ENCODE results near the gene FBXO24.
A peak's percentile ranks its signal among the peaks of the same experiment; 100 is the strongest.

FBXO24 gene

DNA sequence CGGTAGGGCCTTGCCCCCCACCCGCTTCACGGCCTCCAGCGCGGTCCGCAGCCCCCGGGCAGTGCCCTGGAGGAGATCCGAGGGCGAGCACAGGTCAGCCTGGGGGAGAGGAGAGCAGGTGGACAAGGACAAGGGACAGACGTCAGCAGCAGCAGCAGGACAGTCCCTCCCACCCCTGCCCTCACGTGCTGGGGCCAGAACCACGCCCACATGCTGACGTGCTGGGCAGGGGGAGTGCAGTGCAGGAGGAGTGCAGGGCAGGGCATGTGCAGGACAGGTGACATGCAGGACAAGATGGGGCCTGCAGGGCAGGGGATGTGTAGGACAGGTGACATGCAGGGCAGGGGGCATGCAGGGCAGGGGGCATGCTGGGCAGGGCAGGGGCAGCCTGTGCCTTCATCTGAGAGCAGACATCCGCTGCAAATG is 10.9 kb upstream of the FBXO24 start:
- no peak for DNase-seq

GRCh38 chr7:100575746-100576383 is 10.3 kb upstream of the FBXO24 start:
- DNase-seq: no peak

DNA sequence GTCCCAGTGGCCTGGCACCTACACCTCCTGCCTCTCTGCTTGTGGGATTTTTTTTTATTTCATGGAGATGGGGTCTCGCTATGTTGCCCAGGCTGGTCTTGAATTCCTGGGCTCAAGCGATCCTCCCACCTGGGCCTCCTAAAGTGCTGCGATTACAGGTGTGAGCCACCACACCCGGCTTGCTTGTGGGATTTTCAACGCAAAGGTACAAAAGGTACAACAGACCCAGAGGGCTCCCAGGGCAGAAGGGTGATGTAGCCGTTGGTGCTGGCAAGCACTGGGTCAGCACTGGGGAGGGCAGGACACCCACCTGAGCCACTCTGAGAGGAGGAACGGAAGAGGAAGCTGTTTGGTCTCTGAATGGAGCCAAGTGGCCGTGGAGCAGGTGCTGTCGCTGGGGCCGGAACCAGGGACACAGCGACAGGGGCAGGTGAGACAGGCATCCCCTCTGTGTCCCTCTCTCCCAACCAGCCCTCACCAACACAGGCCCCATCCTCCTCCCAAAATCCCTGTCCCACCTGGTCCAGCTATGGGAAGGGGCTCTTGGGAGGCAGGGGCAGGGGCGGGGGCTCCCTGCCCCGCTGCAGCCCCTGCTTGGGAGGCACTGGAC is 9.6 kb upstream of the FBXO24 start:
- no peak for DNase-seq

DNA sequence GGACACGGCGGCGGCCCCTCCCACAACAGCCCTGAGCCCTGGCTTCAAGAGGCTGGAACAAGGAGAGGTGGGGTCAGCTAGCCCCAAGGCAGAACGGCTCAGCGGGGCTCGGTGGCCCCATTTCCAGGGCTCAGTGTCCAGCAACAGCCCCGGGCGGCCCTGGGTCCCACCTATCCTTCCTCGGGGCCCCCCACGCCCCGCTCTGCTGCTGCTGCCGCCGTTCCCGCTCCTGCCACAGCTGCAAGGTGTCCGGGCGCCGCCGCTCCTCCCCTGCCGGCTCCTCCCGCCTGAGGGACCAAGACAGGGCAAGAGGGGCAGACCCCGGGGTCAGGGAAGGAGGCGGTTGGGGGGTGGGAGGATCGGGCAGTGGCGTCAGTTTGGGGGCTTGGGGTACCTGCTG is 9.0 kb upstream of the FBXO24 start:
- DNase-seq: no peak

DNA sequence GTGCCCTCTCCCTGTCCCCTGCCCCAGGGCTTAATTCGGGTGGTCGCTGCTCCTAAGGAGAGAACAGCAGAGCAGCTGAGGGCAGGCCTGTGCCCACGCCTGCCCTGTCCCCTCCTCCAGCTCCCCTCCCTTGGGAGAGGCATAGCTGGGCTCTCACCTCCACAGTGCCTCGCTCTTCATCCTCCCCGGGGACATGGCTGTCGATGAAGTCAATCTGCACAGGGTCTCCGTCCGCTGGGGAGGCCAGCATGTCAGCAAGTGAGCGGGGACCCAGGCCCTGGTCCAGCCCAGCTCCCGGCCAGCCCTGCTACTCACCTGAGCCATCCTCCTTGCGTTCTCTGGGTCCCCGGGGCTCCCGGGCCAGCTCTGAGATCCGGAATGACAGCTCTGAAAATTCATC is 8.6 kb upstream of the FBXO24 start:
- DNase-seq: no peak

DNA sequence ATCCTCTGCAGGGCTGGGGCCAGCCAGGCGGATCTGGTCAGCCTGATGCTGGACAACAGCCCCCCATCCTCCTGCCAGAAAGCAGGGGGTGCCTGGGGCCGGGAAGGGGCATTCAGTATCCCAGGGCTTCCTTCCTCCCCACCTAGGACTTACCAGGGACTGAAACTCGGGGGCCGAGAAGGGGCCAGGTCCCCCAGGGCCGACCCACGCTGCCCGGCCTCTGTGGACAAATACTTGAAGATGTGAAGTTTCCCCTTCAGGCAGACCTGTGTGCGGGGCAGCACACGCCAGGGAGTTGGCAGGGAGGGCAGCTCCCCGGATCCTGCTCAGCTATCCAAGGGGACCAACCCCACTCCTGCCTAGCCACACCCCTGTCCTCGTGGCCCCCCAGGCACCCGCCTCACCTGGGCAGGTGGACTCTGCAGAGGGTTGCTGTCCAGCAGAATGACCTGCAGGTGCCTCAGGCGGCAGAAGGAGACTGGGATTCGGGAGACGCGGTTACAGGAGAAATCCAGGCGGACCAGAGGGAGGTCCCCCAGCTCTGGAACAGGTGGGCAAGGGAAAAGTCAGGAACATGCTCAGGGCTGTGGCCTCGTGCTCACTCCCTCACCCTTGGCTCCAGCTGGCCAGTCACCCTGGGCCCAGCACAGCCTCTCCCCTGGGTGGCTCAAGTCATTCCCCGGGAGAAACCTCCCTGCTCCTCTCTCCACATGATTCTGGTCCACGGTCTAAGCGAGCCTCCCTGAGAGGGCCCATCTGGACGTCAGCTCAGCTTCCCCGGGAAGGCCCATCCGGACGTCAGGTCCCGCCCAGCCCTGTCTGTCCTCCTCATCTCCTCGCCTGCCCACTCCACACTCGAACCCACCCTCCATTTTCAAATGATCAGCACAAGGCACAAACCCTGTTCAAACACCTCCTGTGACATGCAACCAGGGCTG is 7.6 kb upstream of the FBXO24 start:
- no peak for DNase-seq

GRCh38 chr7:100580466-100581283 is 5.5 kb upstream of the FBXO24 start:
- no peak for DNase-seq

DNA sequence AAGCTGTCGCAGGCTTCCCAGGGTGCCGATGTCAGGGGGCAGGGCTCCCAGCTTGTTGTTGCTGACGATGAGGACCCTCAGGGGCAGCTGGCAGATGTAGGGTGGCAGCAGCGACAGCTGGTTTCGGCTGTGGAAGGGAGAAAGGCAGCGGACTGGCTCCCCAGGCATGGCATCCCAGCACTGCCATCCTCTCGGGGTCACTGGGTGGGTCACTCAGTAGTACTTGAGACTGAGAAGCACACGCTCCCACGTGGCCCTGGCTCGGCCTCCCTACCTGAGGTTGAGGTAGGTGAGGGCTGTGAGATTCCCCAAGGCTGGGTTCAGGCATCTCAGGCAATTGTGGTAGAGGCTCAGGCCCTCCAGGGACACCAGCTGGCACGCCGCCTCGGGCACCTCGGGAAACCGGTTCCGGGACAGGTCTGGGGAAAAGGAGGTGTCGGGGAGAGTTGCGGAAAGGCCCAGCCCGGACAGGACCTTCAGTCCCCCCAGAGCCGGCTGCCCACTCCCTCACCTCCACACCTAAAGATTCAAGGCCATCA is 4.0 kb upstream of the FBXO24 start:
- DNase-seq: no peak

GRCh38 chr7:100582650-100583049 is 3.5 kb upstream of the FBXO24 start:
- no peak for DNase-seq

DNA sequence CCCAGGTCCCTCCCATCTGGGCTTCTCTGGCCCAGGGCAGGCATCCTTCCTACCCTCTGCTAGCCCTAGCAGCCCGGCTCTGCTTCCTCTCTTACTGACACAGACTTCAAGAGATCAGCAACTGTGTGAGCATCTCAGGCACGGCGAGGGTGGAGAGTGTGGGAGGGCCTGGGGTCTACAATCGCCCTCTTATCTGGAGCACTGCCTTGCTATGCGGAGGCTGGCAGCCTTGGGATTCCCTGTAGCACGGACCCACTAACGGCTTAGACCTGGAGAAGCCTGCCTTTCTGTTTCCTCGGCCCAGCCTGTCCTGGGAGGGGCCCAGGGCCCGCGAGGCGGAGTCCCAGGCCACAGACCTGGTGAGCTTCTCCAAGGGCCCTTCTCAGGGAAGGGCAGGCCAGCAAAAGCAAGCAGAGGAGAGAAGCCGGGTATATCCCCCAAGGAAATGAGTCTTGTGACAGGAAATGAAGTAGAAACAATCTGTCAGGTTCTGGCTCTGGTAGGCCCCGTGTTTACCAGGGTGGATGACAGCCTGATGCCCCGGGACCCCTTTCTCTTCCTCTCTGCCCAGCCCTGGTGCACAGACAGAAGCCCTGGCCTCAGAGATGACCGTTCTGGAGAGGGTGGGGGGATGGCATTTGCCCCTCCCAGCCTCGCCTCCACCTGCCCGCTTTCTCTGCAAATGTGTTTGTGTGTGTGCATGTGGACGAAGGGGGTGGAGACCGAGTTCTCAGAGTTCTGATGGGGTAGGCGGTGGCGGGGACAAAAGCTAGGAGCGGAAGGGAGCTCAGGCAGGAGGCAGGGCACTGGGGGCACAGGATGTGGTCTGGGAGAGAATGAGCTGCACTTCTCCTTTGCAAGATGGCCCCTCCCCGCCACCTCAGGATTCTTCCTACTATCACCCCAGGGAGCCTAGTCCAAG is 2.7 kb upstream of the FBXO24 start:
- peak; percentile 36 for DNase-seq

DNA sequence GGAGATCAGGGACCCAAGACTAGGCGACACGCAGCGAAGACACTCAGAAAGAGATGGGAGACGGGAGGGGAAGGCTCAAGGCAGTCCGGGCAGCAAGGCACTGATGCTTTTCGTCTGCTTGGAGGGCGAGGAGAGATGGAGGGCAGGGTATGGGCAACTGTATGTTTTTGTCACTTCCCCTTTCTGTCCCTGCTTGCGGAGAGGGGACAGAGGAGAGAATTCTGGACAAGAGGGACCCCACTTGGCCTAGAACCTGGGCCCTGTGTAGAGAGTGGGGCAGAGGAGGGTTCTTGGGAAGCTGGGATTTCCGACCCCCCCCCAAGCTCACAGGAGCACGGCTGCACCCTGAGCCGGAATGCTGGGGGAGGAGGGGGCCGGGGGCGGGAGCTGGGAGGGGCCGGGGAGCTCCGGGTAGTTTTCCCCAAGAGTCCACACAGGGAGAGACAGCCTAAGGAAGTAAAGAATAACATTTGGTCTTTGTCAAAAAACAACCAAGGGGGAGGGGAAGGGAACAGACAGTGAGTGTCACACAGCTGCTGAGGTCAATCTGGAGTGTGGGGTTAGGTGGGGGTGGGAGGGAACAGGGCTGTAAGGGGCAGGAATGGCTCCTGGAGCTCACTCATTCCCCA is 2.0 kb upstream of the FBXO24 start:
- no peak for DNase-seq

DNA sequence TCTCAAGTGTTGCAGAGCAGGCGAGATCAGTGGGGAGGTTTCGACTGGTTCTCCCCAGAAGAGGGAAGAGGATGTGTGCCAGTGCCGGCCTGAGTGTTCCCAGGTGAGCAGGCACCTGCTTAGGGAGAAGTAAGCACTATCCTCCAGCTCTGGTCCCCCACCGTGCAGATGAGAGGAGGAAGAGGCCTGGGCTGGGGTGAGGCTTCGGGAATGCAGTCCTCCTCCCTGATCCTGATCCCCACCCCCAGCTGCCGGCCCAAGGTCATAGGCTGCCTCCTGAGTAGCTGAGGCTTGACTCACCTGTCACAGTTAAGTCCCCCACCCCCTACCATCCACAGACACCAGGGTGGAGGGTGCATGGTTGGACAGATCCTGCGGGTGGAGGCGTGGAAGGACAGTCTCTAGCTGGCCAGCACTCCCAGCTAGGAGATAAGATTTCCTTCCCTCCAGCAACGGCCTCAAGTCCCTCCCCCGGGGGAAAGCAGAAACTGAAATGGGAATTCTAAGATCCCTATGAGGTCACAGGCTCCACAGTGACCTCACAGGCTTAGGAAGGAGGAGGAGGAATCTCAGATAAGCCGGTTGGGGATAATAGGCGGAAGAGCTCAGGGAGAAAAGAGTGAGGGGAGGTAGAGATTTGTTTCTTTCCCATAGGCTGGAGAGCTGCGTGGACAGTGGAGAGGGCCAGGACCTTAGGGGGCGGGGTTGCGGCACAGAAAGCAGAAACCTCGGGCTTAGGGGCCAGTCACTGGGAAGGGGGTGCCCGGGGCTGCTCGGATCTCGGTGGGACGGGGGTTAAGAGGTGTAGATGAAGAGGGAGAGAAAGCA is 1.2 kb upstream of the FBXO24 start:
- DNase-seq: peak; percentile 16

- peak; percentile 58 for DNase-seq
Measured at GRCh38 chr7:100585511-100586265, 440 bp upstream of the FBXO24 start, which contains the start of gene LRCH4. Gene LRCH4 (minus strand): TSS chr7:100586129. CDS start chr7:100586100, 29 bp downstream.

DNA sequence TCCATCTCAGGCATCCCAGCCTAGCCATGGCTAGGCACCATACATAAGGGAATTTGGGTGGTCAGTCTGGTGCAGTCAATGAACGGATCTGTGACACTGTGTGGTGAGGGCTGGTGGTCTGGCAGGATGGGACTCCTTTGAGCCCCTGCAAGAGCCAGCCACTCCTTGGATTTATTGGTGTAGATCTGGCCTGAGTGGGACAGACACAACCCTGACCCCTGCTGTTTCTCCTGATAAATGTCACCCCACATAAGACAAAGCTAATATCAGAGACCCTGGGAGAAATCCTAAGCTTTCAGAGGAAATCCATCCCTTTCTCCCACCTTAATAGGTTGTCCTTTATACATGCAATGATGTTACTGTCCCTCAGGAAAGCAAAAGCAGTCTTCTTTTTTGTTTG is 2.3 kb downstream of the FBXO24 start:
- DNase-seq: no peak

- DNase-seq: no peak
Measured at GRCh38 chr7:100589341-100589947, 3.3 kb downstream of the FBXO24 start.

- DNase-seq: no peak
Measured at GRCh38 chr7:100590077-100590737, 4.1 kb downstream of the FBXO24 start.

DNA sequence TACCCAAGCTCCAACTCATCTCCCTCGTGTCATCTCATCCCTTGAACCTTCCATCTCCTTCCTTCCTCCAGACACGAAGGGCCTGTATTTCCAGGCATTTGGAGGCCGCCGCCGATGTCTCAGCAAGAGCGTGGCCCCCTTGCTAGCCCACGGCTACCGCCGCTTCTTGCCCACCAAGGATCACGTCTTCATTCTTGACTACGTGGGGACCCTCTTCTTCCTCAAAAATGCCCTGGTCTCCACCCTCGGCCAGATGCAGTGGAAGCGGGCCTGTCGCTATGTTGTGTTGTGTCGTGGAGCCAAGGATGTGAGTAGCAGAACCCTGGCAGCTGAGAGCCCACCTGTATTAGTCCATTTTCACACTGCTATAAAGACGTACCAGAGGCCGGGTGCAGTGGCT is 5.5 kb downstream of the FBXO24 start:
- no peak for DNase-seq

DNA sequence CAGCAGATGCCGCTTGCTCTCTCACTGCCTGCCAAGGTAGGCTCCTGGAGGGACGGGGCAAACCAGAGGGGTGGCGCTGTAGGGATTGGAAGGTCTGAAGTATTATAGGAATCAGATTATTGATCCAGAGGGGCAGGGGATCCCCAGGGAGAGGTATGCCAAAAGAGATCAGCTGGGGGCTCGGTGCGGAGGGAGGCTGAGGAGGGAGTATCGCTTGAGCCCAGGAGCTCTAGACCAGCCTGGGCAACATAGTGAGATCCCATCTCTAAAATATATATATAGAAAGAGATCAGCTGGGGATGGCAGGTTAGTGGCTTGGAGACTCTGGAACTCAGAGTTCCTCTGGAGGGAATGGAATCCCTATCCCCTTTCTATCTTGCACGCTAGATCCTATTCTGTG is 9.1 kb downstream of the FBXO24 start:
- no peak for DNase-seq

Measured in NCI-H2171 treated with DMSO at 0.1 percent for 48 hours (cell line).